ENCODE results near the gene ARSG. TPM values are rescaled to one million over a fixed set of nuclear protein-coding genes. Genes with fewer than 3 reads are reported as not detected.

ARSG gene
- total and polyA plus RNA-seq, 2 of the 13 experiments (the other 11 are each of a cell fraction or from before 2014, with no cell fraction given), result 3.7 to 15.2 TPM

DNA sequence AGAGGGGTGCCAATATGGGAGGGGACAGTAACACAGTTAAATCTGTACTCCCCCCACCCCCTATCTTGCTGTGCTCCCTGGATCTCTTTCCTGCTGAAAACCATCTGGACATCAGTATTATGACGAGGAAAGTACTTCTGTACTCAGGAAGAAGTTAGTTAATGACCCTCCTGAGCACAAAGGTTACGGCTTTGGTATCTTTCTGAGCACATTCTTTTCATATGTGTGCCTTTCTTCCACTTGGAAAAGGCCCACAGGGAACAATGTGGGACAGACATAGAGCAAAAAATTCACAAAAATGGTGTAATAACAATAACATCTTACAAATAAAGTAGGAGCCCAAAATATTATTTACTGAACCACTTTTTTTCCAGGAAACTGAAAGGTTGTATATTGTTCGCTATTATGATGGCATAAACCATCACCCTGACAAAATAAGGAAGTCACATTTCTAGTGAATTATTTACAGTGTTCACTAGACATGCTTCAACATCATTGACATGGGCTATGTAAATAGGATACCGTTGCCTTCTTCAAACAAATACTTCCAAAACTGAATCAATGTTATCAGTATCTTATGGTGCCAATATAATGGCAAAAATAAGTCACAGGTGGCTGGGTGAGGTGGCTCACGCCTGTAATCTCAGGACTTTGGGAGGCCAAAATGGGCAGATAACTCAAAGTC, 160.5 kb downstream of the ARSG start (continued):
- TF ChIP-seq CREB1 (IDR thresholded peaks at IDR 0.05), result no peak
- TF ChIP-seq CREB1 (CRISPR knock-in tag; IDR thresholded peaks at IDR 0.05), result no peak
- 0 out of 4 replicates have a peak, but pooled peaks of 1 of the 2 experiments have one; percentile 9 for TF ChIP-seq EP300 (IDR thresholded peaks at IDR 0.05; ENCODE audit: low read depth in 2 of 2, low read length in 2 of 2)
- no peak for TF ChIP-seq EP300 (CRISPR knock-in tag; IDR thresholded peaks at IDR 0.05; ENCODE audit: borderline replicate concordance)
- TF ChIP-seq, protein P1, sequence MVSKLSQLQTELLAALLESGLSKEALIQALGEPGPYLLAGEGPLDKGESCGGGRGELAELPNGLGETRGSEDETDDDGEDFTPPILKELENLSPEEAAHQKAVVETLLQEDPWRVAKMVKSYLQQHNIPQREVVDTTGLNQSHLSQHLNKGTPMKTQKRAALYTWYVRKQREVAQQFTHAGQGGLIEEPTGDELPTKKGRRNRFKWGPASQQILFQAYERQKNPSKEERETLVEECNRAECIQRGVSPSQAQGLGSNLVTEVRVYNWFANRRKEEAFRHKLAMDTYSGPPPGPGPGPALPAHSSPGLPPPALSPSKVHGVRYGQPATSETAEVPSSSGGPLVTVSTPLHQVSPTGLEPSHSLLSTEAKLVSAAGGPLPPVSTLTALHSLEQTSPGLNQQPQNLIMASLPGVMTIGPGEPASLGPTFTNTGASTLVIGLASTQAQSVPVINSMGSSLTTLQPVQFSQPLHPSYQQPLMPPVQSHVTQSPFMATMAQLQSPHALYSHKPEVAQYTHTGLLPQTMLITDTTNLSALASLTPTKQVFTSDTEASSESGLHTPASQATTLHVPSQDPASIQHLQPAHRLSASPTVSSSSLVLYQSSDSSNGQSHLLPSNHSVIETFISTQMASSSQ (IDR thresholded peaks at IDR 0.05; ENCODE audit: low read depth), result peak; percentile 69
- TF ChIP-seq, protein P1 (CRISPR knock-in tag; IDR thresholded peaks at IDR 0.05; ENCODE audit: borderline replicate concordance), result peak; percentile 67
- TF ChIP-seq MIXL1 (CRISPR knock-in tag; IDR thresholded peaks at IDR 0.05), result 0 out of 2 replicates have a peak, but pooled peaks have one; percentile 20
- TF ChIP-seq, protein P2, sequence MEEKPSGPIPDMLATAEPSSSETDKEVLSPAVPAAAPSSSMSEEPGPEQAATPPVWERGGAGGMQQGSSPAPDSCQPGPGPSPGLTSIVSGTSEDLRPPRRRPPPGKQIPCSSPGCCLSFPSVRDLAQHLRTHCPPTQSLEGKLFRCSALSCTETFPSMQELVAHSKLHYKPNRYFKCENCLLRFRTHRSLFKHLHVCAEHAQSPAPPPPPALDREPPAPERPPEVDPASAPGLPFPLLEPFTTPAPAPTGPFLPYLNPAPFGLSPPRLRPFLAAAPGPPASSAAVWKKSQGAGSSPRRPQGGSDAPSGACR (CRISPR knock-in tag; IDR thresholded peaks at IDR 0.05), result no peak
- TF ChIP-seq, protein P3, sequence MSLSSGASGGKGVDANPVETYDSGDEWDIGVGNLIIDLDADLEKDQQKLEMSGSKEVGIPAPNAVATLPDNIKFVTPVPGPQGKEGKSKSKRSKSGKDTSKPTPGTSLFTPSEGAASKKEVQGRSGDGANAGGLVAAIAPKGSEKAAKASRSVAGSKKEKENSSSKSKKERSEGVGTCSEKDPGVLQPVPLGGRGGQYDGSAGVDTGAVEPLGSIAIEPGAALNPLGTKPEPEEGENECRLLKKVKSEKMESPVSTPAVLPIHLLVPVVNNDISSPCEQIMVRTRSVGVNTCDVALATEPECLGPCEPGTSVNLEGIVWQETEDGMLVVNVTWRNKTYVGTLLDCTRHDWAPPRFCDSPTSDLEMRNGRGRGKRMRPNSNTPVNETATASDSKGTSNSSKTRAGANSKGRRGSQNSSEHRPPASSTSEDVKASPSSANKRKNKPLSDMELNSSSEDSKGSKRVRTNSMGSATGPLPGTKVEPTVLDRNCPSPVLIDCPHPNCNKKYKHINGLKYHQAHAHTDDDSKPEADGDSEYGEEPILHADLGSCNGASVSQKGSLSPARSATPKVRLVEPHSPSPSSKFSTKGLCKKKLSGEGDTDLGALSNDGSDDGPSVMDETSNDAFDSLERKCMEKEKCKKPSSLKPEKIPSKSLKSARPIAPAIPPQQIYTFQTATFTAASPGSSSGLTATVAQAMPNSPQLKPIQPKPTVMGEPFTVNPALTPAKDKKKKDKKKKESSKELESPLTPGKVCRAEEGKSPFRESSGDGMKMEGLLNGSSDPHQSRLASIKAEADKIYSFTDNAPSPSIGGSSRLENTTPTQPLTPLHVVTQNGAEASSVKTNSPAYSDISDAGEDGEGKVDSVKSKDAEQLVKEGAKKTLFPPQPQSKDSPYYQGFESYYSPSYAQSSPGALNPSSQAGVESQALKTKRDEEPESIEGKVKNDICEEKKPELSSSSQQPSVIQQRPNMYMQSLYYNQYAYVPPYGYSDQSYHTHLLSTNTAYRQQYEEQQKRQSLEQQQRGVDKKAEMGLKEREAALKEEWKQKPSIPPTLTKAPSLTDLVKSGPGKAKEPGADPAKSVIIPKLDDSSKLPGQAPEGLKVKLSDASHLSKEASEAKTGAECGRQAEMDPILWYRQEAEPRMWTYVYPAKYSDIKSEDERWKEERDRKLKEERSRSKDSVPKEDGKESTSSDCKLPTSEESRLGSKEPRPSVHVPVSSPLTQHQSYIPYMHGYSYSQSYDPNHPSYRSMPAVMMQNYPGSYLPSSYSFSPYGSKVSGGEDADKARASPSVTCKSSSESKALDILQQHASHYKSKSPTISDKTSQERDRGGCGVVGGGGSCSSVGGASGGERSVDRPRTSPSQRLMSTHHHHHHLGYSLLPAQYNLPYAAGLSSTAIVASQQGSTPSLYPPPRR (CRISPR knock-in tag; IDR thresholded peaks at IDR 0.05; ENCODE audit: borderline replicate concordance), result peak; percentile 60; the same call in 1 of the 2 replicates
- peak; percentile 47; the same call in 1 of the 2 replicates for TF ChIP-seq MED1 (CRISPR knock-in tag; IDR thresholded peaks at IDR 0.05)
- no peak for TF ChIP-seq ERF (CRISPR knock-in tag; IDR thresholded peaks at IDR 0.05)
- TF ChIP-seq SALL1 (CRISPR knock-in tag; IDR thresholded peaks at IDR 0.05), result peak; percentile 48; the same call in 1 of the 2 replicates
- TF ChIP-seq, protein P4, sequence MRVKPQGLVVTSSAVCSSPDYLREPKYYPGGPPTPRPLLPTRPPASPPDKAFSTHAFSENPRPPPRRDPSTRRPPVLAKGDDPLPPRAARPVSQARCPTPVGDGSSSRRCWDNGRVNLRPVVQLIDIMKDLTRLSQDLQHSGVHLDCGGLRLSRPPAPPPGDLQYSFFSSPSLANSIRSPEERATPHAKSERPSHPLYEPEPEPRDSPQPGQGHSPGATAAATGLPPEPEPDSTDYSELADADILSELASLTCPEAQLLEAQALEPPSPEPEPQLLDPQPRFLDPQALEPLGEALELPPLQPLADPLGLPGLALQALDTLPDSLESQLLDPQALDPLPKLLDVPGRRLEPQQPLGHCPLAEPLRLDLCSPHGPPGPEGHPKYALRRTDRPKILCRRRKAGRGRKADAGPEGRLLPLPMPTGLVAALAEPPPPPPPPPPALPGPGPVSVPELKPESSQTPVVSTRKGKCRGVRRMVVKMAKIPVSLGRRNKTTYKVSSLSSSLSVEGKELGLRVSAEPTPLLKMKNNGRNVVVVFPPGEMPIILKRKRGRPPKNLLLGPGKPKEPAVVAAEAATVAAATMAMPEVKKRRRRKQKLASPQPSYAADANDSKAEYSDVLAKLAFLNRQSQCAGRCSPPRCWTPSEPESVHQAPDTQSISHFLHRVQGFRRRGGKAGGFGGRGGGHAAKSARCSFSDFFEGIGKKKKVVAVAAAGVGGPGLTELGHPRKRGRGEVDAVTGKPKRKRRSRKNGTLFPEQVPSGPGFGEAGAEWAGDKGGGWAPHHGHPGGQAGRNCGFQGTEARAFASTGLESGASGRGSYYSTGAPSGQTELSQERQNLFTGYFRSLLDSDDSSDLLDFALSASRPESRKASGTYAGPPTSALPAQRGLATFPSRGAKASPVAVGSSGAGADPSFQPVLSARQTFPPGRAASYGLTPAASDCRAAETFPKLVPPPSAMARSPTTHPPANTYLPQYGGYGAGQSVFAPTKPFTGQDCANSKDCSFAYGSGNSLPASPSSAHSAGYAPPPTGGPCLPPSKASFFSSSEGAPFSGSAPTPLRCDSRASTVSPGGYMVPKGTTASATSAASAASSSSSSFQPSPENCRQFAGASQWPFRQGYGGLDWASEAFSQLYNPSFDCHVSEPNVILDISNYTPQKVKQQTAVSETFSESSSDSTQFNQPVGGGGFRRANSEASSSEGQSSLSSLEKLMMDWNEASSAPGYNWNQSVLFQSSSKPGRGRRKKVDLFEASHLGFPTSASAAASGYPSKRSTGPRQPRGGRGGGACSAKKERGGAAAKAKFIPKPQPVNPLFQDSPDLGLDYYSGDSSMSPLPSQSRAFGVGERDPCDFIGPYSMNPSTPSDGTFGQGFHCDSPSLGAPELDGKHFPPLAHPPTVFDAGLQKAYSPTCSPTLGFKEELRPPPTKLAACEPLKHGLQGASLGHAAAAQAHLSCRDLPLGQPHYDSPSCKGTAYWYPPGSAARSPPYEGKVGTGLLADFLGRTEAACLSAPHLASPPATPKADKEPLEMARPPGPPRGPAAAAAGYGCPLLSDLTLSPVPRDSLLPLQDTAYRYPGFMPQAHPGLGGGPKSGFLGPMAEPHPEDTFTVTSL (CRISPR knock-in tag; IDR thresholded peaks at IDR 0.05; ENCODE audit: borderline replicate concordance), result peak; percentile 37; the same call in 1 of the 2 replicates
